Fibroblast of lung (primary cell): ENCODE data around the gene ITPR1.

Experiments used
- EZH2 ChIP-seq: IDR thresholded peaks from 2 replicates; pipeline ENCODE4 v1.5.1; 2012; ENCODE audit warnings: low read length, control low read depth, mild to moderate bottlenecking; ENCODE audit errors: missing control alignments
- TF ChIP-seq, protein P1 (sequence below), 2 donors: IDR thresholded peaks in 1 of 2; conservative IDR thresholded peaks in 1 of 2; 1 replicate in 1 of 2; 2 replicates in 1 of 2; pipeline ENCODE4 v1.5.1; 2011 to 2012; ENCODE audit warnings: low read length in 2 of 2, control low read depth in 1 of 2, inconsistent platforms in 1 of 2, low read depth in 1 of 2, mild to moderate bottlenecking in 1 of 2

DNA sequence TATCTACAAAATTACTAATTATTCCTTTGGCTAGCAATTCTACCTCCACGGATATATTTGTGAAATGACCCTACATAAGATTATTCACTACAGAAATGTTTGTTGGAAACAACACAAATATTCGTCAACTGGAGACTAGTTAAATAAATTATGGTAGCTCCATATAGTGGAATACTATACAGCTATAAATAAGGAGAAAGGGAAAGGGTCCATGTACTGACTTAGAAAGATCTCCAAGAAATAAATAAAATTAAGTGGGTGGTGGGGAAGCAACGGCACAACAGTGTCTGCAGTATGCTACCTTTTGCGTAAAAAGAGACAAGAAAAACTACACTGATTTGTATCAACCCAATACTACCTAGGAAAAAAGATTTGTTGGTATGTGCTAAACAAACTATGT lies 389.4 kb downstream of the ITPR1 start:
- TF ChIP-seq, protein P1, sequence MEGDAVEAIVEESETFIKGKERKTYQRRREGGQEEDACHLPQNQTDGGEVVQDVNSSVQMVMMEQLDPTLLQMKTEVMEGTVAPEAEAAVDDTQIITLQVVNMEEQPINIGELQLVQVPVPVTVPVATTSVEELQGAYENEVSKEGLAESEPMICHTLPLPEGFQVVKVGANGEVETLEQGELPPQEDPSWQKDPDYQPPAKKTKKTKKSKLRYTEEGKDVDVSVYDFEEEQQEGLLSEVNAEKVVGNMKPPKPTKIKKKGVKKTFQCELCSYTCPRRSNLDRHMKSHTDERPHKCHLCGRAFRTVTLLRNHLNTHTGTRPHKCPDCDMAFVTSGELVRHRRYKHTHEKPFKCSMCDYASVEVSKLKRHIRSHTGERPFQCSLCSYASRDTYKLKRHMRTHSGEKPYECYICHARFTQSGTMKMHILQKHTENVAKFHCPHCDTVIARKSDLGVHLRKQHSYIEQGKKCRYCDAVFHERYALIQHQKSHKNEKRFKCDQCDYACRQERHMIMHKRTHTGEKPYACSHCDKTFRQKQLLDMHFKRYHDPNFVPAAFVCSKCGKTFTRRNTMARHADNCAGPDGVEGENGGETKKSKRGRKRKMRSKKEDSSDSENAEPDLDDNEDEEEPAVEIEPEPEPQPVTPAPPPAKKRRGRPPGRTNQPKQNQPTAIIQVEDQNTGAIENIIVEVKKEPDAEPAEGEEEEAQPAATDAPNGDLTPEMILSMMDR (conservative IDR thresholded peaks at IDR 0.05 in 1 of 2, IDR thresholded peaks at IDR 0.05 in 1 of 2; ENCODE audit: low read depth in 1 of 2, low read length in 2 of 2), result no peak
- no peak for TF ChIP-seq EZH2
